K562 (cell line): ENCODE measurements around the gene ZGLP1. TPM values are rescaled to one million over a fixed set of nuclear protein-coding genes. Genes with fewer than 3 reads are reported as not detected.

Source experiments
- BRD4 ChIP-seq: fragments of 200-600 bp; sonication (generic); IDR thresholded peaks from 2 replicates; pipeline ENCODE4 v1.6.1; 2017; ENCODE audit warnings: inconsistent platforms
- CBX8 ChIP-seq: fragments of 200-600 bp; sonication (generic); IDR thresholded peaks from 2 replicates; pipeline ENCODE4 v1.6.1; 2012; ENCODE audit warnings: borderline replicate concordance, mixed run types, low read depth, mild to moderate bottlenecking, moderate library complexity, mixed read lengths, low read length, control low read depth, inconsistent platforms; ENCODE audit not compliant: poor library complexity, severe bottlenecking; ENCODE audit errors: extremely low read depth
- CEBPG ChIP-seq, 3 experiments: fragments of 200-800 bp in 1 of 3; sonication (Bioruptor generic) in 1 of 3; sonication (generic) in 1 of 3; formaldehyde crosslinking in 1 of 3; IDR thresholded peaks in 2 of 3; conservative IDR thresholded peaks in 1 of 3; 2 replicates each; pipeline versions ENCODE4 v1.6.1 to v1.8.0; 2016 to 2022; ENCODE audit warnings: missing compliant biosample characterization in 2 of 3, missing genetic modification characterization in 2 of 3, mild to moderate bottlenecking in 1 of 3, missing genetic modification reagents in 1 of 3
- ELF2 ChIP-seq: fragments of 250-450 bp; sonication (Bioruptor Pico); IDR thresholded peaks from 2 replicates; pipeline ENCODE4 v1.5.0; 2021; ENCODE audit warnings: mild to moderate bottlenecking
- EP300 ChIP-seq: IDR thresholded peaks from 2 replicates; pipeline ENCODE4 v1.6.1; 2012; ENCODE audit warnings: low read length, improper control_type of control experiment
- ERF ChIP-seq: fragments of 450-650 bp; formaldehyde crosslinking; IDR thresholded peaks from 2 replicates; pipeline ENCODE4 v1.4.0; 2020; ENCODE audit warnings: mild to moderate bottlenecking, mixed read lengths
- HDAC8 ChIP-seq: fragments of 450-650 bp; IDR thresholded peaks from 2 replicates; pipeline ENCODE4 v1.6.1; 2016; ENCODE audit warnings: mild to moderate bottlenecking, missing genetic modification characterization, moderate library complexity, missing compliant biosample characterization
- JUNB ChIP-seq: fragments of 450-650 bp; formaldehyde crosslinking; conservative IDR thresholded peaks from 2 replicates; pipeline ENCODE4 v1.4.0; 2020; ENCODE audit warnings: mild to moderate bottlenecking
- KDM4B ChIP-seq, 2 experiments: fragments of 450-650 bp in 1 of 2; sonication (generic) in 1 of 2; IDR thresholded peaks; 2 replicates each; pipeline ENCODE4 v1.6.1; 2016 to 2017; ENCODE audit warnings: borderline replicate concordance in 2 of 2, antibody characterized with exemption in 1 of 2, low read depth in 1 of 2, mild to moderate bottlenecking in 1 of 2
- KLF10 ChIP-seq: fragments of 250-450 bp; sonication (Bioruptor Pico); IDR thresholded peaks from 2 replicates; pipeline ENCODE4 v1.6.1; 2021; ENCODE audit warnings: matching md5 sums
- NCOA4 ChIP-seq: fragments of 450-650 bp; IDR thresholded peaks from 2 replicates; pipeline ENCODE4 v1.6.1; 2018; ENCODE audit warnings: mild to moderate bottlenecking; ENCODE audit not compliant: partially characterized antibody
- NR3C1 ChIP-seq: sonication (generic); formaldehyde crosslinking; IDR thresholded peaks from 2 replicates; pipeline ENCODE4 v1.8.1; 2022; ENCODE audit warnings: missing genetic modification reagents
- POU5F1 ChIP-seq: fragments of 150-350 bp; IDR thresholded peaks from 2 replicates; pipeline ENCODE4 v1.6.1; 2014; ENCODE audit warnings: borderline replicate concordance, low read length, low read depth, mild to moderate bottlenecking; ENCODE audit not compliant: partially characterized antibody
- SMAD3 ChIP-seq: fragments of 450-650 bp; formaldehyde crosslinking; conservative IDR thresholded peaks from 2 replicates; pipeline ENCODE4 v1.4.0; 2020; ENCODE audit warnings: mild to moderate bottlenecking
- SMARCA4 ChIP-seq: fragments of 450-650 bp; IDR thresholded peaks from 2 replicates; pipeline ENCODE4 v1.6.1; 2016
- TAF9B ChIP-seq: fragments of 450-650 bp; IDR thresholded peaks from 2 replicates; pipeline ENCODE4 v1.6.1; 2018; ENCODE audit warnings: mild to moderate bottlenecking; ENCODE audit not compliant: partially characterized antibody
- TCFL5 ChIP-seq: fragments of 250-450 bp; sonication (Bioruptor Pico); conservative IDR thresholded peaks from 2 replicates; pipeline ENCODE4 v1.6.1; 2021; ENCODE audit warnings: mild to moderate bottlenecking, moderate library complexity, matching md5 sums
- ZNF263 ChIP-seq: sonication (generic); formaldehyde crosslinking; IDR thresholded peaks from 2 replicates; pipeline ENCODE4 v1.8.0; 2022; ENCODE audit warnings: mild to moderate bottlenecking, missing genetic modification reagents, borderline replicate concordance
- ZNF586 ChIP-seq: fragments of 450-650 bp; formaldehyde crosslinking; conservative IDR thresholded peaks from 2 replicates; pipeline ENCODE4 v1.4.0; 2020; ENCODE audit warnings: mild to moderate bottlenecking, moderate library complexity
- ZNF695 ChIP-seq: fragments of 450-650 bp; formaldehyde crosslinking; IDR thresholded peaks from 2 replicates; pipeline ENCODE4 v1.4.0; 2020; ENCODE audit warnings: mild to moderate bottlenecking, moderate library complexity
- polyA plus RNA-seq, 8 experiments: library from polyadenylated mRNA; depleted of rRNA in 4 of 8; stranded (reverse) in 5 of 8; unstranded in 3 of 8; fragments of >200 nt; fragmentation: Nextera tagmentation in 2 of 8; fragmentation: Illumina TruSeq in 1 of 8; extraction: Ambion mirVana in 2 of 8; extraction: Trizol in 1 of 8; gene quantifications; 2 replicates each; pipeline versions ENCODE4 v1.2.1 to v1.2.3, GENCODE V29; 2011 to 2014; ENCODE audit warnings: inconsistent platforms in 1 of 8, missing spikeins in 1 of 8
- total RNA-seq, 7 experiments: library from RNA; depleted of rRNA in 6 of 7; stranded (reverse); fragments of >200 nt in 6 of 7; fragmentation: Illumina TruSeq in 2 of 7; extraction: Trizol in 2 of 7; gene quantifications; 2 replicates each; pipeline versions ENCODE4 v1.2.1 to v1.2.3, GENCODE V29; 2011 to 2021; ENCODE audit warnings: low replicate concordance in 1 of 7
- TF ChIP-seq, protein P1 (sequence below): fragments of 450-650 bp; IDR thresholded peaks from 2 replicates; pipeline ENCODE4 v1.7.1; 2018; ENCODE audit warnings: mild to moderate bottlenecking, low read depth; ENCODE audit not compliant: partially characterized antibody
- TF ChIP-seq, protein P2 (sequence below): sonication (generic); formaldehyde crosslinking; IDR thresholded peaks from 2 replicates; pipeline ENCODE4 v1.8.0; 2022; ENCODE audit warnings: mild to moderate bottlenecking, missing genetic modification reagents, borderline replicate concordance

ZGLP1 gene
- total and polyA plus RNA-seq, 9 of the 15 experiments (the other 6 are each of a cell fraction or from before 2014, with no cell fraction given), result 0.24 to 4.5 (median 2.2) TPM

DNA sequence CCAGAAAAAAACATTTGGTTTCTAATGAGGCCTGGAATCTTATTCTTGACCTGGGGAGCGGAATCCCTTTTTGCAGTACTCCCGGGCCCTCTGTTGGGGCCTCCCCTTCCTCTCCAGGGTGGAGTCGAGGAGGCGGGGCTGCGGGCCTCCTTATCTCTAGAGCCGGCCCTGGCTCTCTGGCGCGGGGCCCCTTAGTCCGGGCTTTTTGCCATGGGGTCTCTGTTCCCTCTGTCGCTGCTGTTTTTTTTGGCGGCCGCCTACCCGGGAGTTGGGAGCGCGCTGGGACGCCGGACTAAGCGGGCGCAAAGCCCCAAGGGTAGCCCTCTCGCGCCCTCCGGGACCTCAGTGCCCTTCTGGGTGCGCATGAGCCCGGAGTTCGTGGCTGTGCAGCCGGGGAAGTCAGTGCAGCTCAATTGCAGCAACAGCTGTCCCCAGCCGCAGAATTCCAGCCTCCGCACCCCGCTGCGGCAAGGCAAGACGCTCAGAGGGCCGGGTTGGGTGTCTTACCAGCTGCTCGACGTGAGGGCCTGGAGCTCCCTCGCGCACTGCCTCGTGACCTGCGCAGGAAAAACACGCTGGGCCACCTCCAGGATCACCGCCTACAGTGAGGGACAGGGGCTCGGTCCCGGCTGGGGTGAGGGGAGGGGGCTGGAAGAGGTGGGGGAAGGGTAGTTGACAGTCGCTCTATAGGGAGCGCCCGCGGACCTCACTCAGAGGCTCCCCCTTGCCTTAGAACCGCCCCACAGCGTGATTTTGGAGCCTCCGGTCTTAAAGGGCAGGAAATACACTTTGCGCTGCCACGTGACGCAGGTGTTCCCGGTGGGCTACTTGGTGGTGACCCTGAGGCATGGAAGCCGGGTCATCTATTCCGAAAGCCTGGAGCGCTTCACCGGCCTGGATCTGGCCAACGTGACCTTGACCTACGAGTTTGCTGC lies 22.5 kb downstream of the ZGLP1 start, which contains the start of gene ICAM4 (continued):
- TF ChIP-seq ZNF263 (CRISPR knock-in tag) (peak; percentile 73), ERF (CRISPR knock-in tag) (peak; percentile 74; the same call in 1 of the 2 replicates), ZNF695 (CRISPR knock-in tag) (no peak), ZNF586 (CRISPR knock-in tag) (no peak; the same call in 1 of the 2 replicates), POU5F1 (no peak), NR3C1 (CRISPR knock-in tag) (no peak; the same call in none of the 2 replicates), CBX8 (no peak), TCFL5 (CRISPR knock-in tag) (no peak), NCOA4 (no peak), SMAD3 (CRISPR knock-in tag) (0 out of 2 replicates have a peak, but pooled peaks have one; percentile 22), JUNB (CRISPR knock-in tag) (no peak), KLF10 (no peak), CEBPG (CRISPR knock-in tag; IDR thresholded peaks at IDR 0.05) (no peak), CEBPG (tag; conservative IDR thresholded peaks at IDR 0.05 in 1 of 2, IDR thresholded peaks at IDR 0.05 in 1 of 2) (no peak), KDM4B (IDR thresholded peaks at IDR 0.05; ENCODE audit: borderline replicate concordance in 2 of 2, low read depth in 1 of 2) (0 out of 4 replicates have a peak, but pooled peaks of 1 of the 2 experiments have one; percentile 9), ELF2 (CRISPR knock-in tag) (peak; percentile 50; the same call in 1 of the 2 replicates), EP300 (peak; percentile 33; the same call in 1 of the 2 replicates), SMARCA4 (peak; percentile 56), BRD4 (no peak; the same call in 1 of the 2 replicates), TAF9B (peak; percentile 49), HDAC8 (no peak)
- TF ChIP-seq, protein P1, sequence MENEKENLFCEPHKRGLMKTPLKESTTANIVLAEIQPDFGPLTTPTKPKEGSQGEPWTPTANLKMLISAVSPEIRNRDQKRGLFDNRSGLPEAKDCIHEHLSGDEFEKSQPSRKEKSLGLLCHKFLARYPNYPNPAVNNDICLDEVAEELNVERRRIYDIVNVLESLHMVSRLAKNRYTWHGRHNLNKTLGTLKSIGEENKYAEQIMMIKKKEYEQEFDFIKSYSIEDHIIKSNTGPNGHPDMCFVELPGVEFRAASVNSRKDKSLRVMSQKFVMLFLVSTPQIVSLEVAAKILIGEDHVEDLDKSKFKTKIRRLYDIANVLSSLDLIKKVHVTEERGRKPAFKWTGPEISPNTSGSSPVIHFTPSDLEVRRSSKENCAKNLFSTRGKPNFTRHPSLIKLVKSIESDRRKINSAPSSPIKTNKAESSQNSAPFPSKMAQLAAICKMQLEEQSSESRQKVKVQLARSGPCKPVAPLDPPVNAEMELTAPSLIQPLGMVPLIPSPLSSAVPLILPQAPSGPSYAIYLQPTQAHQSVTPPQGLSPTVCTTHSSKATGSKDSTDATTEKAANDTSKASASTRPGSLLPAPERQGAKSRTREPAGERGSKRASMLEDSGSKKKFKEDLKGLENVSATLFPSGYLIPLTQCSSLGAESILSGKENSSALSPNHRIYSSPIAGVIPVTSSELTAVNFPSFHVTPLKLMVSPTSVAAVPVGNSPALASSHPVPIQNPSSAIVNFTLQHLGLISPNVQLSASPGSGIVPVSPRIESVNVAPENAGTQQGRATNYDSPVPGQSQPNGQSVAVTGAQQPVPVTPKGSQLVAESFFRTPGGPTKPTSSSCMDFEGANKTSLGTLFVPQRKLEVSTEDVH, result peak; percentile 50
- TF ChIP-seq, protein P2, sequence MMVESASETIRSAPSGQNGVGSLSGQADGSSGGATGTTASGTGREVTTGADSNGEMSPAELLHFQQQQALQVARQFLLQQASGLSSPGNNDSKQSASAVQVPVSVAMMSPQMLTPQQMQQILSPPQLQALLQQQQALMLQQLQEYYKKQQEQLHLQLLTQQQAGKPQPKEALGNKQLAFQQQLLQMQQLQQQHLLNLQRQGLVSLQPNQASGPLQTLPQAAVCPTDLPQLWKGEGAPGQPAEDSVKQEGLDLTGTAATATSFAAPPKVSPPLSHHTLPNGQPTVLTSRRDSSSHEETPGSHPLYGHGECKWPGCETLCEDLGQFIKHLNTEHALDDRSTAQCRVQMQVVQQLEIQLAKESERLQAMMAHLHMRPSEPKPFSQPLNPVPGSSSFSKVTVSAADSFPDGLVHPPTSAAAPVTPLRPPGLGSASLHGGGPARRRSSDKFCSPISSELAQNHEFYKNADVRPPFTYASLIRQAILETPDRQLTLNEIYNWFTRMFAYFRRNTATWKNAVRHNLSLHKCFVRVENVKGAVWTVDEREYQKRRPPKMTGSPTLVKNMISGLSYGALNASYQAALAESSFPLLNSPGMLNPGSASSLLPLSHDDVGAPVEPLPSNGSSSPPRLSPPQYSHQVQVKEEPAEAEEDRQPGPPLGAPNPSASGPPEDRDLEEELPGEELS (CRISPR knock-in tag), result peak; percentile 52; the same call in 1 of the 2 replicates
